ENCODE measurements around the gene TRIP13. TPM values are rescaled to one million over a fixed set of nuclear protein-coding genes. Genes with fewer than 3 reads are reported as not detected.

TRIP13 gene
- total RNA-seq, 1 experiment from 2014 or later = 42.6 TPM

GRCh38 chr5:948472-949274 is 56.0 kb downstream of the TRIP13 start:
- no peak overlapping the region for H4K91ac ChIP-seq (ENCODE audit: insufficient read length, low read depth, low read length)
- Mint-ChIP-seq H3K4me3 (no peak overlapping the region), H3K4me1 (peaks cover 12 to 13% of the 10 kb centered on the region in 2 experiments), H3K27me3 (ENCODE audit: low read depth) (peaks cover 39% of the 10 kb centered on the region), H3K27ac (no peak overlapping the region; a peak in 1 of 7 replicates), H3K9me3 (peaks cover 5 to 7% of the 10 kb centered on the region in 2 experiments; a peak in 4 of 5 replicates), H3K36me3 (ENCODE audit: insufficient read depth in 1 of 3, low read depth in 3 of 3) (no peaks in the 10 kb centered on the region)
- H3K23ac ChIP-seq (ENCODE audit: insufficient read length, low read depth, low read length) = no peak overlapping the region
- WGBS (ENCODE audit: extremely low coverage, insufficient read length, low lambda C conversion rate) = no CpG with 5 or more reads among the region's 19 CpGs
- H3K18ac ChIP-seq (ENCODE audit: insufficient read length, low read depth, low read length) = no peak overlapping the region
- no peak overlapping the region for H3K27ac ChIP-seq (ENCODE audit: insufficient read length, low read depth, low read length)
- H4K5ac ChIP-seq (ENCODE audit: insufficient read length, low read depth, low read length) = no peak overlapping the region
- no peak overlapping the region for H2BK120ac ChIP-seq (ENCODE audit: low read depth, low read length, poor library complexity, severe bottlenecking)
- H2AFZ ChIP-seq (ENCODE audit: low read length) = no peak overlapping the region
- H4K20me1 ChIP-seq (ENCODE audit: control insufficient read depth, insufficient read depth, insufficient read length) = no peaks in the 10 kb centered on the region
- no peak overlapping the region for H4K8ac ChIP-seq (replicated peaks; ENCODE audit: insufficient read length, low read depth, low read length)
- no peak overlapping the region for H3K4me2 ChIP-seq (ENCODE audit: insufficient read depth, insufficient read length, low read length)
- no peaks in the 10 kb centered on the region for H3K9me3 ChIP-seq (ENCODE audit: control insufficient read depth, low read depth, low read length)
- no peak for TF ChIP-seq CTCF (conservative IDR thresholded peaks at IDR 0.05)
- no peak overlapping the region for H3K4ac ChIP-seq (ENCODE audit: low read depth, low read length)
- no peak overlapping the region for H2BK15ac ChIP-seq (ENCODE audit: low read depth, low read length)
- no peaks in the 10 kb centered on the region for H3K79me1 ChIP-seq (ENCODE audit: insufficient read depth, low read depth, low read length, poor library complexity, severe bottlenecking)
- no peak overlapping the region for H2BK5ac ChIP-seq (ENCODE audit: insufficient read length, low read length)
- no peak overlapping the region for H2AK5ac ChIP-seq (ENCODE audit: insufficient read length, low read length)
- H3K27me3 ChIP-seq (ENCODE audit: insufficient read depth, low read length) = no peaks in the 10 kb centered on the region; the same call in 1 of the 2 replicates
- no peak overlapping the region; the same call in 1 of the 2 replicates for H3K14ac ChIP-seq (ENCODE audit: insufficient read depth, low read length)
- H3K23me2 ChIP-seq (ENCODE audit: insufficient read length, low read depth, low read length, poor library complexity, severe bottlenecking) = no peaks in the 10 kb centered on the region
- H3K4me1 ChIP-seq (ENCODE audit: insufficient read depth, low read length) = no peaks in the 10 kb centered on the region; the same call in 1 of the 2 replicates
- H2BK20ac ChIP-seq (ENCODE audit: low read depth, low read length, poor library complexity, severe bottlenecking) = no peak overlapping the region
- H3K9ac ChIP-seq (ENCODE audit: extremely low read depth, insufficient read length, low read length) = no peak overlapping the region
- no peak for DNase-seq
- no peak overlapping the region for H3K56ac ChIP-seq (ENCODE audit: insufficient read length, low read depth, low read length)
- H3T11ph ChIP-seq (ENCODE audit: low read length) = no peak overlapping the region
- no peaks in the 10 kb centered on the region for H3K79me2 ChIP-seq (ENCODE audit: insufficient read depth, low read length)
- H2BK12ac ChIP-seq (ENCODE audit: insufficient read length, low read depth, low read length) = no peak overlapping the region

Measured in H9 (cell line).